Germinal center (tissue), 1 donor: ENCODE measurements around the gene PLA2G4E.

Experiments used
- DNase-seq: peaks from one replicate; pipeline ENCODE4 v3.0.0; 2012; ENCODE audit warnings: mixed read lengths, low spot score

PLA2G4E gene

GRCh38 chr15:42053010-42053409 is 32.2 kb upstream of the PLA2G4E start:
- no peak for DNase-seq

- no peak for DNase-seq
These were observed 29.8 kb upstream of the PLA2G4E start for GRCh38 chr15:42050484-42051255.

GRCh38 chr15:42048821-42049200 is 28.0 kb upstream of the PLA2G4E start:
- no peak for DNase-seq

- DNase-seq = no peak
These were observed 27.4 kb upstream of the PLA2G4E start for GRCh38 chr15:42048080-42048820.

- no peak for DNase-seq
These were observed 25.8 kb upstream of the PLA2G4E start for GRCh38 chr15:42046597-42046996.

- DNase-seq = no peak
These were observed 24.4 kb upstream of the PLA2G4E start for GRCh38 chr15:42045211-42045615.

- no peak for DNase-seq
These were observed 22.0 kb upstream of the PLA2G4E start for GRCh38 chr15:42042602-42043400.

- no peak for DNase-seq
These were observed 17.6 kb upstream of the PLA2G4E start for GRCh38 chr15:42038401-42038800.

- DNase-seq = no peak
These were observed 16.8 kb upstream of the PLA2G4E start for GRCh38 chr15:42037656-42038055.

GRCh38 chr15:42036966-42037365 is 16.1 kb upstream of the PLA2G4E start:
- DNase-seq = no peak

GRCh38 chr15:42036112-42036905 is 15.5 kb upstream of the PLA2G4E start:
- no peak for DNase-seq

- peak; percentile 70 for DNase-seq
These were observed 14.6 kb upstream of the PLA2G4E start for GRCh38 chr15:42035435-42035761.

GRCh38 chr15:42034628-42035434 is 14.0 kb upstream of the PLA2G4E start:
- DNase-seq = no peak

- no peak for DNase-seq
These were observed 12.5 kb upstream of the PLA2G4E start for GRCh38 chr15:42033214-42033873.

- no peak for DNase-seq
These were observed 11.8 kb upstream of the PLA2G4E start for GRCh38 chr15:42032376-42033213.

GRCh38 chr15:42031198-42031915 is 10.5 kb upstream of the PLA2G4E start:
- DNase-seq = no peak

GRCh38 chr15:42027521-42027920 is 6.7 kb upstream of the PLA2G4E start:
- DNase-seq = no peak

GRCh38 chr15:42024303-42024702 is 3.5 kb upstream of the PLA2G4E start:
- no peak for DNase-seq

- DNase-seq = no peak
These were observed 751 bp upstream of the PLA2G4E start for GRCh38 chr15:42021593-42021992.
